ENCODE data around the gene CLIP1. TPM values are rescaled to one million over a fixed set of nuclear protein-coding genes. Genes with fewer than 3 reads are reported as not detected.

CLIP1 gene
- total RNA-seq, 1 donor from 2014 or later = 70.0 TPM

- Histone ChIP-seq H2AFZ (ENCODE audit: low read depth, low read length) (no peak overlapping the region), H3K9me3 (ENCODE audit: insufficient read depth, low read depth, low read length) (no peaks in the 10 kb centered on the region), H3K79me2 (ENCODE audit: insufficient read depth, low read length) (no peaks in the 10 kb centered on the region), H3K9ac (ENCODE audit: low read length) (no peak overlapping the region), H3K4me1 (ENCODE audit: insufficient read depth, low read length) (no peaks in the 10 kb centered on the region), H3K36me3 (ENCODE audit: insufficient read depth, low read length) (peaks cover 30% of the 10 kb centered on the region), H4K20me1 (ENCODE audit: insufficient read depth, low read length) (no peaks in the 10 kb centered on the region), H3K4me2 (ENCODE audit: low read length) (no peak overlapping the region), H3K27ac (ENCODE audit: low read depth, low read length) (no peak overlapping the region), H3K27me3 (ENCODE audit: insufficient read depth, low read length) (no peaks in the 10 kb centered on the region), H3K4me3 (ENCODE audit: insufficient read depth, low read depth, low read length) (no peak overlapping the region)
- H3K27ac Mint-ChIP-seq (ENCODE audit: unreplicated experiment) = no peak overlapping the region
- FAIRE-seq (no peak), DNase-seq (ENCODE audit: low read depth) (no peak)
- H3K9me3 Mint-ChIP-seq (ENCODE audit: unreplicated experiment) = no peaks in the 10 kb centered on the region
- no peak overlapping the region for H3K4me3 Mint-ChIP-seq (ENCODE audit: unreplicated experiment)
- H3K27me3 Mint-ChIP-seq (ENCODE audit: low read depth, unreplicated experiment) = no peaks in the 10 kb centered on the region
- no peaks in the 10 kb centered on the region for H3K4me1 Mint-ChIP-seq (ENCODE audit: low read depth, unreplicated experiment)
- H3K36me3 Mint-ChIP-seq (ENCODE audit: low read depth, unreplicated experiment) = peaks cover 21% of the 10 kb centered on the region
- TF ChIP-seq, protein P1, sequence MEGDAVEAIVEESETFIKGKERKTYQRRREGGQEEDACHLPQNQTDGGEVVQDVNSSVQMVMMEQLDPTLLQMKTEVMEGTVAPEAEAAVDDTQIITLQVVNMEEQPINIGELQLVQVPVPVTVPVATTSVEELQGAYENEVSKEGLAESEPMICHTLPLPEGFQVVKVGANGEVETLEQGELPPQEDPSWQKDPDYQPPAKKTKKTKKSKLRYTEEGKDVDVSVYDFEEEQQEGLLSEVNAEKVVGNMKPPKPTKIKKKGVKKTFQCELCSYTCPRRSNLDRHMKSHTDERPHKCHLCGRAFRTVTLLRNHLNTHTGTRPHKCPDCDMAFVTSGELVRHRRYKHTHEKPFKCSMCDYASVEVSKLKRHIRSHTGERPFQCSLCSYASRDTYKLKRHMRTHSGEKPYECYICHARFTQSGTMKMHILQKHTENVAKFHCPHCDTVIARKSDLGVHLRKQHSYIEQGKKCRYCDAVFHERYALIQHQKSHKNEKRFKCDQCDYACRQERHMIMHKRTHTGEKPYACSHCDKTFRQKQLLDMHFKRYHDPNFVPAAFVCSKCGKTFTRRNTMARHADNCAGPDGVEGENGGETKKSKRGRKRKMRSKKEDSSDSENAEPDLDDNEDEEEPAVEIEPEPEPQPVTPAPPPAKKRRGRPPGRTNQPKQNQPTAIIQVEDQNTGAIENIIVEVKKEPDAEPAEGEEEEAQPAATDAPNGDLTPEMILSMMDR (IDR thresholded peaks at IDR 0.05; ENCODE audit: insufficient read depth, low read depth, low read length) = no peak
- no peak for TF ChIP-seq EZH2 (IDR thresholded peaks at IDR 0.05; ENCODE audit: insufficient read depth, low read length)
These were observed 186.7 kb downstream of the CLIP1 start for GRCh38 chr12:122235741-122236140.

GRCh38 chr12:122232691-122233090, 189.8 kb downstream of the CLIP1 start:
- Mint-ChIP-seq H3K4me3 (ENCODE audit: unreplicated experiment) (no peak overlapping the region), H3K4me1 (ENCODE audit: low read depth, unreplicated experiment) (no peaks in the 10 kb centered on the region), H3K27me3 (ENCODE audit: low read depth, unreplicated experiment) (no peaks in the 10 kb centered on the region), H3K36me3 (ENCODE audit: low read depth, unreplicated experiment) (peaks cover 20% of the 10 kb centered on the region), H3K9me3 (ENCODE audit: unreplicated experiment) (no peaks in the 10 kb centered on the region), H3K27ac (ENCODE audit: unreplicated experiment) (no peak overlapping the region)
- Histone ChIP-seq H3K9me3 (ENCODE audit: insufficient read depth, low read depth, low read length) (no peaks in the 10 kb centered on the region), H3K4me2 (ENCODE audit: low read length) (no peak overlapping the region), H3K79me2 (ENCODE audit: insufficient read depth, low read length) (no peaks in the 10 kb centered on the region), H3K9ac (ENCODE audit: low read length) (no peak overlapping the region), H3K4me3 (ENCODE audit: insufficient read depth, low read depth, low read length) (no peak overlapping the region), H3K27me3 (ENCODE audit: insufficient read depth, low read length) (no peaks in the 10 kb centered on the region), H4K20me1 (ENCODE audit: insufficient read depth, low read length) (peaks cover 5% of the 10 kb centered on the region), H3K27ac (ENCODE audit: low read depth, low read length) (no peak overlapping the region), H2AFZ (ENCODE audit: low read depth, low read length) (no peak overlapping the region), H3K36me3 (ENCODE audit: insufficient read depth, low read length) (peaks cover 30% of the 10 kb centered on the region), H3K4me1 (ENCODE audit: insufficient read depth, low read length) (no peaks in the 10 kb centered on the region)
- TF ChIP-seq EZH2 (IDR thresholded peaks at IDR 0.05; ENCODE audit: insufficient read depth, low read length) = no peak
- TF ChIP-seq, protein P1 (IDR thresholded peaks at IDR 0.05; ENCODE audit: insufficient read depth, low read depth, low read length) = no peak
- FAIRE-seq = no peak
- DNase-seq (ENCODE audit: low read depth) = no peak

GRCh38 chr12:122230798-122231197, 191.7 kb downstream of the CLIP1 start:
- Histone ChIP-seq H3K36me3 (ENCODE audit: insufficient read depth, low read length) (peaks cover 23% of the 10 kb centered on the region), H2AFZ (ENCODE audit: low read depth, low read length) (no peak overlapping the region), H3K9me3 (ENCODE audit: insufficient read depth, low read depth, low read length) (no peaks in the 10 kb centered on the region), H3K9ac (ENCODE audit: low read length) (no peak overlapping the region), H4K20me1 (ENCODE audit: insufficient read depth, low read length) (peaks cover 16% of the 10 kb centered on the region), H3K4me2 (ENCODE audit: low read length) (no peak overlapping the region), H3K27me3 (ENCODE audit: insufficient read depth, low read length) (no peaks in the 10 kb centered on the region), H3K4me1 (ENCODE audit: insufficient read depth, low read length) (no peaks in the 10 kb centered on the region), H3K4me3 (ENCODE audit: insufficient read depth, low read depth, low read length) (no peak overlapping the region), H3K27ac (ENCODE audit: low read depth, low read length) (no peak overlapping the region), H3K79me2 (ENCODE audit: insufficient read depth, low read length) (no peaks in the 10 kb centered on the region)
- Mint-ChIP-seq H3K27me3 (ENCODE audit: low read depth, unreplicated experiment) (no peaks in the 10 kb centered on the region), H3K9me3 (ENCODE audit: unreplicated experiment) (no peaks in the 10 kb centered on the region), H3K4me3 (ENCODE audit: unreplicated experiment) (no peak overlapping the region), H3K36me3 (ENCODE audit: low read depth, unreplicated experiment) (peaks cover 18% of the 10 kb centered on the region), H3K27ac (ENCODE audit: unreplicated experiment) (no peak overlapping the region), H3K4me1 (ENCODE audit: low read depth, unreplicated experiment) (no peaks in the 10 kb centered on the region)
- no peak for TF ChIP-seq EZH2 (IDR thresholded peaks at IDR 0.05; ENCODE audit: insufficient read depth, low read length)
- TF ChIP-seq, protein P1 (IDR thresholded peaks at IDR 0.05; ENCODE audit: insufficient read depth, low read depth, low read length) = no peak
- DNase-seq (ENCODE audit: low read depth) (no peak), FAIRE-seq (no peak)
